ENCODE results near the gene NME7. TPM values are rescaled to one million over a fixed set of nuclear protein-coding genes. Genes with fewer than 3 reads are reported as not detected.

NME7 gene
- total RNA-seq, 1 donor from 2014 or later, result 23.6 TPM

DNA sequence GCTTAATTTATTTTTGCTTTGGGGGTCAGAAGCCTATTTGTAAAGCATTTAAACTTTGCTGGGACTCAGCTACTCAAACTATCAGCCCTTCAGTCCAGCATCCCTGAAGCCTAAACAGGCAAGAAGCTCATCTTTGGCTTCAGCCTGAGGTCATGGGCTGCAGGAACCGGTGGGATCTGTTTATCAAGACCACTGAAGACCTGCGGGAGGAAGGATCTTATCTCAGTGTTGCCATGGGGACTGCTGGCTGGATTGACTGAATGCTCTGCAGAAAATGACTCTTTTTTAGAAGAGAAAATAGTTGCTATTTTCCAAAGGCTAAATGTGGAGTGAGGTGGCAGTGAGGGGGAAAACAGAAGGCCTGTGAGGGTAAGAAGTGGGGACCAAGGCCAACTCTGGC is 281.7 kb downstream of the NME7 start:
- DNase-seq (ENCODE audit: extremely low spot score in 2 of 2), result no peak

More for the DNA sequence above, 281.7 kb downstream of the NME7 start:
- TF ChIP-seq, protein P1, sequence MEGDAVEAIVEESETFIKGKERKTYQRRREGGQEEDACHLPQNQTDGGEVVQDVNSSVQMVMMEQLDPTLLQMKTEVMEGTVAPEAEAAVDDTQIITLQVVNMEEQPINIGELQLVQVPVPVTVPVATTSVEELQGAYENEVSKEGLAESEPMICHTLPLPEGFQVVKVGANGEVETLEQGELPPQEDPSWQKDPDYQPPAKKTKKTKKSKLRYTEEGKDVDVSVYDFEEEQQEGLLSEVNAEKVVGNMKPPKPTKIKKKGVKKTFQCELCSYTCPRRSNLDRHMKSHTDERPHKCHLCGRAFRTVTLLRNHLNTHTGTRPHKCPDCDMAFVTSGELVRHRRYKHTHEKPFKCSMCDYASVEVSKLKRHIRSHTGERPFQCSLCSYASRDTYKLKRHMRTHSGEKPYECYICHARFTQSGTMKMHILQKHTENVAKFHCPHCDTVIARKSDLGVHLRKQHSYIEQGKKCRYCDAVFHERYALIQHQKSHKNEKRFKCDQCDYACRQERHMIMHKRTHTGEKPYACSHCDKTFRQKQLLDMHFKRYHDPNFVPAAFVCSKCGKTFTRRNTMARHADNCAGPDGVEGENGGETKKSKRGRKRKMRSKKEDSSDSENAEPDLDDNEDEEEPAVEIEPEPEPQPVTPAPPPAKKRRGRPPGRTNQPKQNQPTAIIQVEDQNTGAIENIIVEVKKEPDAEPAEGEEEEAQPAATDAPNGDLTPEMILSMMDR (IDR thresholded peaks at IDR 0.05), result no peak
- no peak for TF ChIP-seq POLR2A (IDR thresholded peaks at IDR 0.05)
- TF ChIP-seq POLR2AphosphoS5 (IDR thresholded peaks at IDR 0.05; ENCODE audit: insufficient read depth in 1 of 2, low read depth in 1 of 2), result no peak
- no peaks in the 10 kb centered on the region for H3K36me3 ChIP-seq
- H3K4me1 ChIP-seq, result no peaks in the 10 kb centered on the region
- intact Hi-C loops (cut with DNase I), result no loop called here
- H3K9me3 ChIP-seq, result no peaks in the 10 kb centered on the region
- no peaks in the 10 kb centered on the region for H3K27me3 ChIP-seq
- no peak overlapping the region for H3K4me3 ChIP-seq
- no peak overlapping the region for H3K27ac ChIP-seq

Other genes with a start within 250 kb of the NME7 start
- gene BLZF1, start 398 bp upstream of the NME7 start, total RNA-seq, result 22.1 TPM
- 1.5 TPM for gene CCDC181, start 59.7 kb upstream of the NME7 start, total RNA-seq
- 21.1 TPM for gene SLC19A2, start 118.1 kb upstream of the NME7 start, total RNA-seq
- gene F5, start 218.7 kb upstream of the NME7 start, total RNA-seq, result 3.9 TPM

Data from vagina (tissue), 2 donors.